GM12878 (cell line): Measurements from ENCODE around the gene LAMB1. TPM values are rescaled to one million over a fixed set of nuclear protein-coding genes. Genes with fewer than 3 reads are reported as not detected.

ENCODE experiments used
- ATAC-seq: fragments of 200-7000 bp; cut with Tn5 transposase; 3 replicates; pipeline ENCODE4 v1.9.1; 2020; ENCODE audit warnings: mild to moderate bottlenecking, moderate library complexity
- BruUV-seq: library from RNA; stranded (reverse); fragments of 400-500 nt; replicated peaks from 2 replicates; lab custom pipeline; 2021; lab: Mats Ljungman, UMichigan
- CTCF ChIA-PET: fragments of 300-600 bp; sonication (Branson Sonifier 250); formaldehyde crosslinking; extraction: SDS; loops from one replicate; lab custom pipeline; 2021; ENCODE audit warnings: inconsistent platforms; lab: Yijun Ruan, JAX
- POLR2A ChIA-PET: fragments of 350-600 bp; formaldehyde crosslinking; extraction: SDS; loops from one replicate; lab custom pipeline; 2021; ENCODE audit warnings: inconsistent platforms; lab: Charles Lee
- RAD21 ChIA-PET: fragments of 300-600 bp; sonication (Branson Sonifier 250); formaldehyde crosslinking; loops from one replicate; lab custom pipeline; 2023; ENCODE audit warnings: antibody characterized with exemption; ENCODE audit not compliant: unreplicated experiment; lab: Charles Lee
- SMC1A ChIA-PET: fragments of 300-600 bp; sonication (Branson Sonifier 250); formaldehyde crosslinking; loops from one replicate; lab custom pipeline; 2023; ENCODE audit not compliant: unreplicated experiment, uncharacterized antibody; lab: Charles Lee
- DNase-seq: peaks from one replicate; pipeline ENCODE4 v3.0.0-alpha.2; 2011; ENCODE audit warnings: low read depth, low spot score
- FAIRE-seq: peaks from 3 replicates; lab custom pipeline; 2011; peaks lifted over from hg19 to GRCh38; lab: Jason Lieb, UNC
- H2AFZ ChIP-seq: 2 replicates; pipeline ENCODE4 v1.6.0; 2011; ENCODE audit warnings: low read depth, low read length, control low read depth; ENCODE audit not compliant: control insufficient read depth
- H3K27ac ChIP-seq: 2 replicates; pipeline ENCODE4 v1.5.1; 2011; ENCODE audit warnings: control low read depth; ENCODE audit not compliant: control insufficient read depth, insufficient read depth
- H3K27me3 ChIP-seq, 2 experiments: replicated peaks in 1 of 2; 2 replicates each; pipeline versions ENCODE4 v1.6.0 to v1.6.1; 2011; ENCODE audit warnings: low read length in 1 of 2; ENCODE audit not compliant: control insufficient read depth in 2 of 2, insufficient read depth in 2 of 2
- H3K36me3 ChIP-seq, 2 experiments: 2 replicates each; pipeline ENCODE4 v1.5.1; 2011; ENCODE audit warnings: low read length in 1 of 2; ENCODE audit not compliant: control insufficient read depth in 2 of 2, insufficient read depth in 2 of 2
- H3K4me1 ChIP-seq: 2 replicates; pipeline ENCODE4 v1.6.1; 2011; ENCODE audit warnings: mild to moderate bottlenecking, low read length, moderate library complexity, mixed read lengths; ENCODE audit not compliant: control insufficient read depth, insufficient read depth
- H3K4me2 ChIP-seq: 2 replicates; pipeline ENCODE4 v1.6.0; 2011; ENCODE audit warnings: control low read depth; ENCODE audit not compliant: control insufficient read depth, insufficient read depth
- H3K4me3 ChIP-seq: fragments of 200-600 bp; sonication (generic); 2 replicates; pipeline ENCODE4 v1.5.1; 2016
- H3K79me2 ChIP-seq: 2 replicates; pipeline ENCODE4 v1.6.0; 2011; ENCODE audit warnings: low read length; ENCODE audit not compliant: control insufficient read depth, insufficient read depth
- H3K9ac ChIP-seq: 2 replicates; pipeline ENCODE4 v1.8.0; 2011; ENCODE audit warnings: low read length, control low read depth, mixed read lengths; ENCODE audit not compliant: control insufficient read depth, insufficient read depth
- H3K9me3 ChIP-seq: replicated peaks from 3 replicates; pipeline ENCODE4 v1.5.1; 2011; ENCODE audit warnings: mild to moderate bottlenecking, low read length; ENCODE audit not compliant: control insufficient read depth, insufficient read depth
- H4K20me1 ChIP-seq: 2 replicates; pipeline ENCODE4 v1.6.0; 2011; ENCODE audit not compliant: control insufficient read depth, insufficient read depth
- CREM ChIP-seq: IDR thresholded peaks from 2 replicates; pipeline ENCODE4 v1.6.1; 2014; ENCODE audit warnings: antibody characterized with exemption, low read depth
- ZNF592 ChIP-seq: fragments of 450-650 bp; IDR thresholded peaks from 2 replicates; pipeline ENCODE4 v1.6.1; 2017; ENCODE audit warnings: mild to moderate bottlenecking, moderate library complexity
- WGBS: methylation state at CpG from one replicate; pipeline ENCODE4 v1.1.6; 2016; ENCODE audit warnings: low lambda C conversion rate; ENCODE audit not compliant: insufficient replicate concordance, insufficient coverage; ENCODE audit errors: missing lambda C conversion rate; 5-methylcytosine and 5-hydroxymethylcytosine counted together
- in situ Hi-C: fragments of 300-500 bp; cut with MboI; formaldehyde crosslinking; loops from 9 replicates; pipeline ENCODE4 v1.14.3; 2018; ENCODE audit warnings: mixed read lengths
- intact Hi-C: fragments of 100-400 bp; cut with micrococcal nuclease; formaldehyde crosslinking; loops from one replicate; pipeline ENCODE4 v1.14.2; 2022; ENCODE audit not compliant: unreplicated experiment
- polyA plus RNA-seq, 11 experiments: library from polyadenylated mRNA; depleted of rRNA in 4 of 11; unstranded in 6 of 11; stranded (reverse) in 5 of 11; fragments of >200 nt; fragmentation: Nextera tagmentation in 4 of 11; fragmentation: Illumina TruSeq in 1 of 11; extraction: Ambion mirVana in 4 of 11; extraction: Trizol in 1 of 11; gene quantifications; 1 replicate in 1 of 11; 2 replicates in 10 of 11; pipeline versions ENCODE4 v1.2.1 to v1.2.3, GENCODE V29; 2011 to 2016; ENCODE audit warnings: inconsistent platforms in 2 of 11, missing spikeins in 2 of 11, low read depth in 1 of 11
- total RNA-seq, 4 experiments: library from RNA; depleted of rRNA in 3 of 4; stranded (reverse); fragments of >200 nt in 3 of 4; fragmentation: Illumina TruSeq in 1 of 4; extraction: Trizol in 1 of 4; gene quantifications; 2 replicates each; pipeline versions ENCODE4 v1.2.1 to v1.2.3, GENCODE V29; 2013 to 2021

LAMB1 gene
- total and polyA plus RNA-seq, 10 of the 15 experiments (the other 5 are each of a cell fraction or from before 2014, with no cell fraction given): 0.05 to 2.2 (median 1.2) TPM; not detected in 4

- no TSS peak for BruUV-seq
- no peak for FAIRE-seq
Measured at GRCh38 chr7:107939573-107940489, 63.1 kb downstream of the LAMB1 start.

More at GRCh38 chr7:107939573-107940489, 63.1 kb downstream of the LAMB1 start:
- ChIA-PET RAD21 (no interaction called here), POLR2A (no interaction called here), CTCF (interaction anchor here (0.6 kb wide), 1 partner anchor 314 kb away, joined by 3 read pairs; no protein-coding TSS in a partner anchor), SMC1A (no interaction called here)
- WGBS: 98% methylated on average over 16 of the region's 16 CpGs
- no peak overlapping the region for H3K4me2 ChIP-seq
- no peak for DNase-seq
- no peaks in the 10 kb centered on the region for H3K27me3 ChIP-seq
- intact Hi-C loops (no loop called here), in situ Hi-C loops (no loop called here)
- no peak overlapping the region for H3K27ac ChIP-seq
- no peaks in the 10 kb centered on the region for H3K79me2 ChIP-seq
- no peak for TF ChIP-seq ZNF592
- no peak for TF ChIP-seq CREM
- H3K9me3 ChIP-seq: no peaks in the 10 kb centered on the region
- H4K20me1 ChIP-seq: no peaks in the 10 kb centered on the region
- H2AFZ ChIP-seq: no peak overlapping the region
- no peak overlapping the region for H3K4me3 ChIP-seq
- H3K4me1 ChIP-seq: no peaks in the 10 kb centered on the region
- ATAC-seq: no peak
- peaks cover 0 to 3% of the 10 kb centered on the region in 2 experiments; a peak in 3 of 4 replicates for H3K36me3 ChIP-seq
- no peak overlapping the region for H3K9ac ChIP-seq
